ENCODE measurements around the gene NEAT1. TPM values are rescaled to one million over a fixed set of nuclear protein-coding genes. Genes with fewer than 3 reads are reported as not detected.
"Not testable (repeated sequence)": the region's sequence is repeated elsewhere in the genome, so short reads cannot be mapped to it uniquely, and the experiment has no call there.

NEAT1 gene
- total RNA-seq, 1 donor from 2014 or later, result 668 TPM

GRCh38 chr11:65440831-65441499 is 18.4 kb downstream of the NEAT1 start:
- peak; percentile 29 for DNase-seq (ENCODE audit: low spot score)
- intact Hi-C loops (cut with DNase I), result no loop called here

GRCh38 chr11:65442842-65443331 is 20.3 kb downstream of the NEAT1 start:
- DNase-seq (ENCODE audit: low spot score), result peak; percentile 74
- intact Hi-C loops (cut with DNase I), result no loop called here

GRCh38 chr11:65444314-65445051 is 21.9 kb downstream of the NEAT1 start:
- intact Hi-C loops (cut with DNase I), result no loop called here
- peak; percentile 74 for DNase-seq (ENCODE audit: low spot score)

DNA sequence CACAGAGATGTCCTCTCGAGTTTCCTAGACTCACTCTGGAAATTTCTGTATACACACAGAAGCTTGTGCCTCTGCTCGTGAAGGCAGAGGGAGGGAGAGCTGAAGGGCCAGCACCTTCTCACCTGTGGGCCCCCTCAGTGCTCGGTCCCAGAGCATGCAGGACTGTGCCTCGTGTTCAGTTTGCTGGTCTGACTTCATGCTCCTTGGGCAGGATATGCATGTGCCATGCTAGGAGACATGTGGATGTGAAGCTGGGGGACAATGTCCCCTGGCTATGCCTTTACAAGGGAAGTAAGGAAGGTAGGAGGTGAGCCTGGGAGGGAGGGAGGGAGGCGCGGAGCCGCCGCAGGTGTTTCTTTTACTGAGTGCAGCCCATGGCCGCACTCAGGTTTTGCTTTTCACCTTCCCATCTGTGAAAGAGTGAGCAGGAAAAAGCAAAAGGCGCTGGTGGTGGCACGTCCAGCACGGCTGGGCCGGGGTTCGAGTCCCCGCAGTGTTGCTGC is 22.6 kb downstream of the NEAT1 start:
- DNase-seq (ENCODE audit: low spot score), result peak; percentile 51
- intact Hi-C loops (cut with DNase I), result no loop called here

GRCh38 chr11:65445604-65446445 is 23.2 kb downstream of the NEAT1 start:
- DNase-seq (ENCODE audit: low spot score), result peak; percentile 74
- intact Hi-C loops (cut with DNase I), result no loop called here

DNA sequence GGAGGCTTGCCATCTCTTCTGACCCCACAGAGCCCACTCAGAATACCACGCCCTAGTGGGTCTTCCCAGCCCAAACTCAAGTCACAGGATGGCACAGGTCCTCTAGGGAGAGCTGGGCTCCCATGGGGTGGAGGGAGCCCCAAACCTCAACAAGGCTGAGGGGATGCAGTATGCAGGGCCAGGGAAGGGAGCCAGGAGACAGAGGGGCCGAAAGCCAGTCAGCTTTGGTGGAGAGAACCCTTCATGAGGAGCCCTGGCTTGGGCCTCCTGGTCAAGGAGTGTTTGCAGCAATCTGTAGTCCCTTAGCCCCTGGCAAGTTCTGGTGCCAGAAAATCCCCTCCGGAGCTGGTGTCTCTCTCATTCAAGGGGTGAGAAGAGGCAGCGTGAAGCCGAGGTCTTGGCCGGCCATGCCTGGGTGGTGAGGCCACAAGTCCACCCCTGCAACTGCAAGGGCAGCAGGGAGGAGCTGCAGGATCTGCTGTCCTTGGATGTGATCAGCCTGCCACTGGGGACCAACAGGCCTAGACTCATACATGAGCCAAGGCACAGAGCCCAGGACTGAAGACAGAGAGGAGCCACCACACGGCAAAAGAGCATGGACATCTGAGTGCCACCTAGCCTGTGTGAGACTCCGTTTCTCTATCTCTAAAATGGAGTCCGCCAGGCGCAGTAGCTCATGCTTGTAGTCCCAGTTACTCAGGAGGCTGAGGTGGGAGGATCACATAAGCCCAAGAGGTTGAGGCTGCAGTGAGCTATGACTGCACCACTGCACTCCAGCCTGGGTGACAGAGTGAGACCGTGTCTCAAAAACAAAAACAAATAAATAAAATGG is 24.1 kb downstream of the NEAT1 start:
- DNase-seq (ENCODE audit: low spot score), result peak; percentile 76
- intact Hi-C loops (cut with DNase I), result no loop called here

GRCh38 chr11:65448074-65448417 is 25.4 kb downstream of the NEAT1 start:
- no peak for DNase-seq (ENCODE audit: low spot score)
- intact Hi-C loops (cut with DNase I), result no loop called here

- DNase-seq (ENCODE audit: low spot score), result peak; percentile 63
- intact Hi-C loops (cut with DNase I), result no loop called here
Measured at GRCh38 chr11:65448418-65449105, 26.0 kb downstream of the NEAT1 start.

DNA sequence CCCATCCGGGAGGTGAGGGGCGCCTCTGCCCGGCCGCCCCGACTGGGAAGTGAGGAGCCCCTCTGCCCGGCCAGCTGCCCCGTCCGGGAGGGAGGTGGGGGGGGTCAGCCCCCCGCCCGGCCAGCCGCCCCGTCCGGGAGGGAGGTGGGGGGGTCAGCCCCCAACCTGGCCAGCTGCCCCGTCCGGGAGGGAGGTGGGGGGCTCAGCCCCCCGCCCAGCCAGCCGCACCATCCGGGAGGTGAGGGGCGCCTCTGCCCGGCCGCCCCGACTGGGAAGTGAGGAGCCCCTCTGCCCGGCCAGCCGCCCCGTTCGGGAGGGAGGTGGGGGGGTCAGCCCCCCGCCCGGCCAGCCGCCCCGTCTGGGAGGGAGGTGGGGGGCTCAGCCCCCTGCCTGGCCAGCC is 28.7 kb downstream of the NEAT1 start:
- DNase-seq (ENCODE audit: low spot score); intact Hi-C loops (cut with DNase I): not testable (repeated sequence)

- intact Hi-C loops (cut with DNase I), result not testable (repeated sequence)
- peak; percentile 7 for DNase-seq (ENCODE audit: low spot score)
Measured at GRCh38 chr11:65452259-65452658, 29.7 kb downstream of the NEAT1 start.

DNA sequence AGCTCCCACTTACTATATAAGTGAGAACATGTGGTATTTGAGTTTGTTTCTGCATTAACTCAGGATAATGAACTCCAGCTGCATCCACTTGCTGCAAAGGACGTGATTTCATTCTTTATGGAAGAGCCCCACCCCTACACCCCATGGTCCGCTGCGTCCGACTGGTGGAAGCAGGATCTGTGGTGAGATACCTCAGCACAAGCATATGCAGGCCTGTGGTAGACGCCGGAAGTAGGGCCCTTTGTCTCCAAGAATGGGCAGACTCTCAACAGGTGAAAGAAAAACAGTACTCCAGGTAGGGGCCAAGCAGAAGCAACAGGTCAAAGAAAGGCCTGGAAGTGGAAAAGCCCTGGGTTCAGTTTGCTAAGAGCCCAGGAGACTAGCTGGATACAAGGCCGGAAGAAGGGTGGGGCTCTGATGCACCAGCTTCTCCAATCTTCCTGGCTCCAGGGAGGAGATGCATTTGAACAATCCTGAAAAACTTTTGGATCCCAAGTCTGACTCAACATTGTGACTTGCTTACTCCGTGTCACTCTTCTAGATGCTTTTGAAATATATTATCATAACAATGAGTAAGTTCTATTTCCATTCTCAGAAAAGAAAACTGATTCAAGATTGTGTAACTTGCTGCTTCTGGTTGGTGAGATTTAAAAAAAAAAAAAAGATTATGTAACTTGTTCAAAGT is 30.4 kb downstream of the NEAT1 start:
- intact Hi-C loops (cut with DNase I), result no loop called here
- peak; percentile 43 for DNase-seq (ENCODE audit: low spot score)

DNA sequence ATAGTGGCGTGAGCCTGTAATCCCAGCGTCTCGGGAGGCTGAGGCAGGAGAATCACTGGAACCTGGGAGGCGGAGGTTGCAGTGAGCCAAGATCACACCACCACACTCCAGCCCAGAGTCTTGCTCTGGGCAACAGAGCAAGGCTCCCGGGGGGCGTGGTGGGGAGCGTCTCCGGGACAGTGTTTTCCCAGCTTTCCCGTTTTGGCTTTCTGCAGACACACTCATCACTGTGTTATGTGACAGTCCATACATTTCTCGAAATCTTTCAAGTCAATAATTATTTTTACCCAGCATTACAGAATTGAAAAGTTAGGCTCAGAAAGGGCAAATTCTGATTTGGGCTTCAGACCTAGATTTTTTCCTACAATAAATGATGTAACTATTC is 31.7 kb downstream of the NEAT1 start:
- intact Hi-C loops (cut with DNase I), result no loop called here
- peak; percentile 58 for DNase-seq (ENCODE audit: low spot score)

DNA sequence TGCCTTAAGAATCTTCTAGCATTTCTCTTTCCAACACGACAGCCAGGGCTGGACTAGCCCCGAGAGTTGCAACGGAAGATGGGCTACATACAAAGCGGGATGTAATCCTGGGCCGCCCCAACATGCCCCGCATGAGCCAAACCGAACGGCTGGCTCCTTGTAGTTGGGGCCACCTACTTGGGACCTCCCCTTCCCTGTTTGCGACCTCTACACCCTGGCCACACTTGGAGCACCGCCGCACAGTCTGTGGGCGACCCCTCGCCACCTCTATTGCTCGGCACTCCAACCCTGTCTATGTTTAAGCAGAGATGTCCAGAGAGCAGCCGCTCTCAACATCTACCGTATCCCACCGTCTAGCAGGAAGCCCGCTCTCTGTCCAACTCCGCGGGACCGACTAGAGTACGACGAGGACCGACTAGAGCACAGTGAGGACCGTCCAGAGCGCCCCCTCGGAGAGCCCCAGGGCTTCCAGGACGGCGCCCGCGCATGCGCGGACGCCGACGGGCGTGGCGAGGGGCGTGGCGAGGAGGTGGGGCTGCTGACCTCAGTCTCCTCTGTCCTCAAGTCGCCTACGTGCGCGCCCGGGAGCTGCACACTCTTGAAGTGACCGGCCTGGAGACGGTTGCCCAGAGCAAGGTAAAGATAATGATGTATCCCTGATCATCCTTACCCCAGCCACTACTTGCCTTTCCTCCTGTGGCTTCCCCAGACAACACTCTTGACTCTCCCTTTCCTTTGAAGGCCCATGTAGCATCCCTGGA is 32.3 kb downstream of the NEAT1 start:
- DNase-seq (ENCODE audit: low spot score), result peak; percentile 97
- intact Hi-C loops (cut with DNase I), result no loop called here

DNA sequence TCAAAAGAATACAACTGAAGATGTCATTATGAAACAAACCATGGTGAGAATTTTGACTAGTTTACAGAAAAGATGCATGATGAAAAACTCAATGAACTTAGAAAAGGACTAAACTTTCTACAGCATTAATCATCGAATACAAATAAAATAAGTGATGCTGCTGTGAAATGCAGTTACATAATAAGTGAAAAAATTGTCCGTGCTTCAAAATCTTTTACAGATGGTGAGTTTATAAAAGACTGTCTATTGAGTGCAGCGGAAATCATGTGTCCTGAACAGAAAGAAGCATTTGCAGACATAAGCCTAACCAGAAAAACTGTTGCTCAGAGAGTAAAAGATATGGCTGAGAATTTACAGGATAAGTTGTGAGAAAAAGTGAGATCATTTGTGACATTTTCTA is 33.8 kb downstream of the NEAT1 start:
- intact Hi-C loops (cut with DNase I), result no loop called here
- DNase-seq (ENCODE audit: low spot score), result no peak

GRCh38 chr11:65459552-65459951 is 37.0 kb downstream of the NEAT1 start:
- intact Hi-C loops (cut with DNase I), result no loop called here
- DNase-seq (ENCODE audit: low spot score), result no peak

- not testable (repeated sequence) for DNase-seq (ENCODE audit: low spot score)
- intact Hi-C loops (cut with DNase I), result loop anchor here (5.0 kb wide), 1 partner anchor 98 kb away; no protein-coding TSS in a partner anchor
Measured at GRCh38 chr11:65465471-65465870, 42.9 kb downstream of the NEAT1 start.

- intact Hi-C loops (cut with DNase I), result loop anchor here (5.0 kb wide), 1 partner anchor 100 kb away; no protein-coding TSS in a partner anchor
- not testable (repeated sequence) for DNase-seq (ENCODE audit: low spot score)
Measured at GRCh38 chr11:65467306-65467705, 44.7 kb downstream of the NEAT1 start.

Data from cardiac septum (tissue), 1 donor.